Loucy (cell line): ENCODE results near the gene ATAT1.

ENCODE experiments used
- CTCF ChIP-seq: fragments of 200-600 bp; sonication (generic); conservative IDR thresholded peaks from 2 replicates; pipeline ENCODE4 v1.5.1; 2014; ENCODE audit warnings: mild to moderate bottlenecking, antibody characterized with exemption, low read length
- EZH2phosphoT487 ChIP-seq: fragments of 200-600 bp; IDR thresholded peaks from 2 replicates; pipeline ENCODE4 v1.6.1; 2018; ENCODE audit warnings: antibody characterized with exemption, mild to moderate bottlenecking, moderate library complexity, borderline replicate concordance

- TF ChIP-seq CTCF = no peak
- TF ChIP-seq EZH2phosphoT487 = no peak
These were observed 29.8 kb downstream of the ATAT1 start for GRCh38 chr6:30656513-30656912.
